GM18873 (cell line): Measurements from ENCODE around the gene MOGAT3.
A peak's percentile ranks its signal among the peaks of the same experiment; 100 is the strongest.

ENCODE experiments used
- ATAC-seq: cut with Tn5 transposase; IDR thresholded peaks from one replicate; pipeline ENCODE4 v1.9.1; 2021; ENCODE audit warnings: mild to moderate bottlenecking, moderate library complexity, moderate number of reproducible peaks; ENCODE audit not compliant: unreplicated experiment, low FRiP score

MOGAT3 gene

GRCh38 chr7:101163279-101164070 lies 37.4 kb downstream of the MOGAT3 start:
- ATAC-seq, result no peak

GRCh38 chr7:101162551-101163278 lies 38.1 kb downstream of the MOGAT3 start:
- ATAC-seq, result no peak

- no peak for ATAC-seq
Measured at GRCh38 chr7:101161692-101162471, 39.0 kb downstream of the MOGAT3 start.

- no peak for ATAC-seq
Measured at GRCh38 chr7:101160910-101161309, 39.9 kb downstream of the MOGAT3 start.

GRCh38 chr7:101159696-101160674 lies 40.9 kb downstream of the MOGAT3 start:
- no peak for ATAC-seq

GRCh38 chr7:101156866-101157589 lies 43.8 kb downstream of the MOGAT3 start:
- ATAC-seq, result no peak

GRCh38 chr7:101156277-101156676 lies 44.6 kb downstream of the MOGAT3 start:
- no peak for ATAC-seq

- no peak for ATAC-seq
Measured at GRCh38 chr7:101155303-101155702, 45.5 kb downstream of the MOGAT3 start.

GRCh38 chr7:101154693-101155102 lies 46.1 kb downstream of the MOGAT3 start:
- ATAC-seq, result no peak

- ATAC-seq, result peak; percentile 66
Measured at GRCh38 chr7:101153969-101154692, 46.7 kb downstream of the MOGAT3 start, which contains the start of gene AP1S1. Gene AP1S1 (plus strand): TSS chr7:101154476. CDS start chr7:101154515, 39 bp downstream.

- ATAC-seq, result no peak
Measured at GRCh38 chr7:101151908-101152651, 48.8 kb downstream of the MOGAT3 start.
